NCI-H1105 (cell line): Measurements from ENCODE around the gene AR.

Source experiments
- DNase-seq: peaks from one replicate; lab custom pipeline; 2025; lab: John Stamatoyannopoulos, UW

Gene AR

GRCh38 chrX:67730296-67730695 lies 186.5 kb downstream of the AR start:
- no peak for DNase-seq

- DNase-seq = no peak
Observed at GRCh38 chrX:67731061-67731460, 187.2 kb downstream of the AR start.

- DNase-seq = no peak
Observed at GRCh38 chrX:67732864-67733263, 189.0 kb downstream of the AR start.

GRCh38 chrX:67734111-67734753 lies 190.4 kb downstream of the AR start:
- DNase-seq = no peak

- no peak for DNase-seq
Observed at GRCh38 chrX:67749536-67749935, 205.7 kb downstream of the AR start.

GRCh38 chrX:67750694-67751093 lies 206.9 kb downstream of the AR start:
- DNase-seq = no peak

- no peak for DNase-seq
Observed at GRCh38 chrX:67759018-67759417, 215.2 kb downstream of the AR start.

- no peak for DNase-seq
Observed at GRCh38 chrX:67777148-67777547, 233.3 kb downstream of the AR start.

- no peak for DNase-seq
Observed at GRCh38 chrX:67779099-67779498, 235.3 kb downstream of the AR start.
